ELF-1 (cell line): ENCODE measurements around the gene WFDC10A.
"Not testable (repeated sequence)": the region's sequence is repeated elsewhere in the genome, so short reads cannot be mapped to it uniquely, and the experiment has no call there.

Experiments used
- DNase-seq: peaks from one replicate; pipeline ENCODE4 v3.0.0-alpha.2; 2016; ENCODE audit warnings: low read depth, low spot score

WFDC10A gene

GRCh38 chr20:45629496-45630100 lies at the start of gene WFDC10A:
WFDC10A (plus strand) TSS chr20:45629739; CDS start chr20:45629814, 75 bp downstream.
- peak; percentile 81 for DNase-seq

GRCh38 chr20:45581702-45582101 lies 47.8 kb upstream of the WFDC10A start:
- DNase-seq = no peak

GRCh38 chr20:45583502-45583901 lies 46.0 kb upstream of the WFDC10A start:
- no peak for DNase-seq

- DNase-seq = not testable (repeated sequence)
Observed at GRCh38 chr20:45584294-45584693, 45.2 kb upstream of the WFDC10A start.

GRCh38 chr20:45585986-45586385 lies 43.6 kb upstream of the WFDC10A start:
- not testable (repeated sequence) for DNase-seq

GRCh38 chr20:45588800-45589199 lies 40.7 kb upstream of the WFDC10A start:
- no peak for DNase-seq

GRCh38 chr20:45589725-45590124 lies 39.8 kb upstream of the WFDC10A start:
- DNase-seq = no peak

- peak; percentile 5 for DNase-seq
Observed at GRCh38 chr20:45592574-45593189, 36.9 kb upstream of the WFDC10A start.

- no peak for DNase-seq
Observed at GRCh38 chr20:45593498-45593897, 36.0 kb upstream of the WFDC10A start.

- no peak for DNase-seq
Observed at GRCh38 chr20:45595235-45595634, 34.3 kb upstream of the WFDC10A start.

GRCh38 chr20:45607810-45608209 lies 21.7 kb upstream of the WFDC10A start:
- DNase-seq = no peak

- no peak for DNase-seq
Observed at GRCh38 chr20:45611054-45611453, 18.5 kb upstream of the WFDC10A start.

- DNase-seq = no peak
Observed at GRCh38 chr20:45612314-45612713, 17.2 kb upstream of the WFDC10A start.

GRCh38 chr20:45617591-45617990 lies 11.9 kb upstream of the WFDC10A start:
- no peak for DNase-seq

- no peak for DNase-seq
Observed at GRCh38 chr20:45621593-45621992, 7.9 kb upstream of the WFDC10A start.

- DNase-seq = no peak
Observed at GRCh38 chr20:45626540-45626939, 3.0 kb upstream of the WFDC10A start.

- no peak for DNase-seq
Observed at GRCh38 chr20:45630371-45630770, 832 bp downstream of the WFDC10A start.

- no peak for DNase-seq
Observed at GRCh38 chr20:45631184-45631583, 1.6 kb downstream of the WFDC10A start, which contains the start of gene WFDC9. WFDC9 (minus strand) TSS chr20:45631284; CDS start chr20:45610181, 21,103 bp downstream.

GRCh38 chr20:45636513-45636912 lies 7.0 kb downstream of the WFDC10A start:
- DNase-seq = no peak

- no peak for DNase-seq
Observed at GRCh38 chr20:45639687-45640086, 10.1 kb downstream of the WFDC10A start.

- not testable (repeated sequence) for DNase-seq
Observed at GRCh38 chr20:45641076-45641475, 11.5 kb downstream of the WFDC10A start.

GRCh38 chr20:45645869-45646268 lies 16.3 kb downstream of the WFDC10A start:
- DNase-seq = not testable (repeated sequence)

GRCh38 chr20:45646875-45647274 lies 17.3 kb downstream of the WFDC10A start:
- no peak for DNase-seq
